ENCODE measurements around the gene TRAF2. TPM values are rescaled to one million over a fixed set of nuclear protein-coding genes. Genes with fewer than 3 reads are reported as not detected.

TRAF2 gene
- total and polyA plus RNA-seq, 9 of the 15 experiments (the other 6 are each of a cell fraction or from before 2014, with no cell fraction given): 0.24 to 45.2 (median 18.0) TPM

DNA sequence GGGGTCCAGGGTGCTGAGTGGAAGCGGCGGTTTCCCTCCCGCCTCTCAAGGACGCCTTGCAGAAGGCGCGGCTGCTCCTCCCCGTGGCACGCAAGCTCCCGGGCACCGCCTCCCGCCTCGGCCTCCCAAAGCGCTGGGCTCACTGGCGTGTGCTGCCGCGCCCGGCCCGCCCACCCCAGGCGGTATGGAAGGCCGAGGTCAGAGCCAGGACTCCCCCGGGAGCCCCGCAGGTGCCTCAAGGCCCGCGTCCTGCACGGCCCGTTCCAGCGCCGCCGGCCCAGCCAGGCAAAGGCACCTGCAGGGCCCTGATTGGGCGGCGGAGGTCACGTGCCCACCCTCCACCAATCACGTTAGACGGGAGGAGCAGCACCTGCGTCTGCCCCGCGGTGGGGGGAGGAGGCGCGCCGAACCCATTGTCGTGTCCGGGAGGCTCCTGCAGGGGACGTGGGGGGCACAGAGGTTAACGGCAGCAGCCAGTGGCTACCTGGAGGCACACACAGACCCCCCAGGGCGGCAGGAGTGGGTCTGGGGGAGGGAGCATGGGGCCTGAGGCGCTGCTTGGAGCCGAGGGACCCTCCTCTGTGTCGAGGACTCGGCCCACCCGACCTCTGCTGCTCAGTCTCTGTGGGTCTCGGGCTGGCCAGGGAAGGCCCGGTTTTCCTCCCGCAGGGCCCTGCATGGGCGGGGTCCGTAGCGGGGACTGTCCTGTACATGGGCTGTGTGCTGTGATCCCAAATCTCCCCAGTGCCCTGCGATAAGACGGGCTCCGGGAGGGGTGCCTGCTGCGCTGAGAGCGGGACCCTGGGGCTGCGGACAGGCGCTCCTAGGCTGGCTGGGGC lies 63.7 kb downstream of the TRAF2 start (continued):
- TF ChIP-seq CREB1 (IDR thresholded peaks at IDR 0.05) (peak; percentile 18; the same call in 1 of the 2 replicates), CREB1 (CRISPR knock-in tag; IDR thresholded peaks at IDR 0.05) (no peak), FOS (IDR thresholded peaks at IDR 0.05; ENCODE audit: extremely low read depth, insufficient read length) (peak; percentile 95), RBM25 (IDR thresholded peaks at IDR 0.05; ENCODE audit: low read depth, low read length, severe bottlenecking) (peak; percentile 100), NFATC3 (IDR thresholded peaks at IDR 0.05) (no peak), ZEB2 (IDR thresholded peaks at IDR 0.05) (peak; percentile 67), PCBP1 (IDR thresholded peaks at IDR 0.05; ENCODE audit: low read depth, low read length, poor library complexity, severe bottlenecking) (no peak), ERF (CRISPR knock-in tag; IDR thresholded peaks at IDR 0.05) (no peak), POLR2G (IDR thresholded peaks at IDR 0.05; ENCODE audit: low read depth, low read length) (peak; percentile 83), RNF2 (IDR thresholded peaks at IDR 0.05) (peak; percentile 31; the same call in 1 of the 2 replicates), PHB2 (IDR thresholded peaks at IDR 0.05; ENCODE audit: low read depth) (no peak), EP300 (IDR thresholded peaks at IDR 0.05; ENCODE audit: low read length) (no peak), CBX5 (IDR thresholded peaks at IDR 0.05; ENCODE audit: borderline replicate concordance, low read depth) (0 out of 2 replicates have a peak, but pooled peaks have one; percentile 26), TAF15 (IDR thresholded peaks at IDR 0.05; ENCODE audit: low read depth, low read length) (no peak), POLR2AphosphoS2 (IDR thresholded peaks at IDR 0.05; ENCODE audit: low read length) (no peak), ZNF408 (CRISPR knock-in tag; IDR thresholded peaks at IDR 0.05; ENCODE audit: low read depth) (no peak), HMGN3 (IDR thresholded peaks at IDR 0.05; ENCODE audit: borderline replicate concordance, extremely low read depth, insufficient read length, low read depth, low read length) (peak; percentile 68), PHF20 (IDR thresholded peaks at IDR 0.05; ENCODE audit: partially characterized antibody) (peak; percentile 44), ZNF696 (CRISPR knock-in tag; conservative IDR thresholded peaks at IDR 0.05) (no peak), NCOA4 (IDR thresholded peaks at IDR 0.05; ENCODE audit: partially characterized antibody) (no peak), TCFL5 (CRISPR knock-in tag; conservative IDR thresholded peaks at IDR 0.05) (no peak), RBFOX2 (IDR thresholded peaks at IDR 0.05; ENCODE audit: low read depth, low read length) (peak; percentile 76)
- TF ChIP-seq, protein P1, sequence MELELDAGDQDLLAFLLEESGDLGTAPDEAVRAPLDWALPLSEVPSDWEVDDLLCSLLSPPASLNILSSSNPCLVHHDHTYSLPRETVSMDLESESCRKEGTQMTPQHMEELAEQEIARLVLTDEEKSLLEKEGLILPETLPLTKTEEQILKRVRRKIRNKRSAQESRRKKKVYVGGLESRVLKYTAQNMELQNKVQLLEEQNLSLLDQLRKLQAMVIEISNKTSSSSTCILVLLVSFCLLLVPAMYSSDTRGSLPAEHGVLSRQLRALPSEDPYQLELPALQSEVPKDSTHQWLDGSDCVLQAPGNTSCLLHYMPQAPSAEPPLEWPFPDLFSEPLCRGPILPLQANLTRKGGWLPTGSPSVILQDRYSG (tag; conservative IDR thresholded peaks at IDR 0.05; ENCODE audit: low read depth): no peak
- TF ChIP-seq, protein P2, sequence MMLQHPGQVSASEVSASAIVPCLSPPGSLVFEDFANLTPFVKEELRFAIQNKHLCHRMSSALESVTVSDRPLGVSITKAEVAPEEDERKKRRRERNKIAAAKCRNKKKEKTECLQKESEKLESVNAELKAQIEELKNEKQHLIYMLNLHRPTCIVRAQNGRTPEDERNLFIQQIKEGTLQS (IDR thresholded peaks at IDR 0.05): peak; percentile 22
- TF ChIP-seq, protein P2 (CRISPR knock-in tag; conservative IDR thresholded peaks at IDR 0.05): no peak
- TF ChIP-seq, protein P3, sequence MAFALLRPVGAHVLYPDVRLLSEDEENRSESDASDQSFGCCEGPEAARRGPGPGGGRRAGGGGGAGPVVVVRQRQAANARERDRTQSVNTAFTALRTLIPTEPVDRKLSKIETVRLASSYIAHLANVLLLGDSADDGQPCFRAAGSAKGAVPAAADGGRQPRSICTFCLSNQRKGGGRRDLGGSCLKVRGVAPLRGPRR (CRISPR knock-in tag; IDR thresholded peaks at IDR 0.05): no peak
- TF ChIP-seq, protein P4, sequence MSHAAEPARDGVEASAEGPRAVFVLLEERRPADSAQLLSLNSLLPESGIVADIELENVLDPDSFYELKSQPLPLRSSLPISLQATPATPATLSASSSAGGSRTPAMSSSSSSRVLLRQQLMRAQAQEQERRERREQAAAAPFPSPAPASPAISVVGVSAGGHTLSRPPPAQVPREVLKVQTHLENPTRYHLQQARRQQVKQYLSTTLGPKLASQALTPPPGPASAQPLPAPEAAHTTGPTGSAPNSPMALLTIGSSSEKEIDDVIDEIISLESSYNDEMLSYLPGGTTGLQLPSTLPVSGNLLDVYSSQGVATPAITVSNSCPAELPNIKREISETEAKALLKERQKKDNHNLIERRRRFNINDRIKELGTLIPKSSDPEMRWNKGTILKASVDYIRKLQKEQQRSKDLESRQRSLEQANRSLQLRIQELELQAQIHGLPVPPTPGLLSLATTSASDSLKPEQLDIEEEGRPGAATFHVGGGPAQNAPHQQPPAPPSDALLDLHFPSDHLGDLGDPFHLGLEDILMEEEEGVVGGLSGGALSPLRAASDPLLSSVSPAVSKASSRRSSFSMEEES (CRISPR knock-in tag; IDR thresholded peaks at IDR 0.05): peak; percentile 99
